K562 (cell line): ENCODE measurements around the gene LUZP1. TPM values are rescaled to one million over a fixed set of nuclear protein-coding genes. Genes with fewer than 3 reads are reported as not detected.

ENCODE experiments used
- ATAC-seq: fragments of 200-7000 bp; cut with Tn5 transposase; 3 replicates; pipeline ENCODE4 v1.9.1; 2020; ENCODE audit warnings: moderate library complexity
- BruUV-seq: library from RNA; stranded (reverse); fragments of 400-500 nt; replicated peaks from 2 replicates; lab custom pipeline; 2021; lab: Mats Ljungman, UMichigan
- CTCF ChIA-PET: fragments of 300-600 bp; formaldehyde crosslinking; extraction: SDS; loops from one replicate; lab custom pipeline; 2021; ENCODE audit warnings: low intra/inter-chr PET ratio; lab: Yijun Ruan, JAX
- POLR2A ChIA-PET: fragments of 300-600, 350-650 bp; sonication (Branson Sonifier 250); formaldehyde crosslinking; extraction: SDS; loops from one replicate; lab custom pipeline; 2021; ENCODE audit warnings: antibody characterized with exemption, inconsistent platforms; lab: Yijun Ruan, JAX
- DNase-seq, 4 experiments: peaks; one replicate each; pipeline versions ENCODE4 v3.0.0 to v3.0.0-alpha.2; 2011 to 2018; ENCODE audit warnings: low spot score in 3 of 4, mixed read lengths in 3 of 4; ENCODE audit errors: extremely low read depth in 1 of 4
- FAIRE-seq: peaks from 2 replicates; lab custom pipeline; 2011; peaks lifted over from hg19 to GRCh38; lab: Jason Lieb, UNC
- H2AFZ ChIP-seq: 2 replicates; pipeline ENCODE4 v1.6.0; 2011; ENCODE audit warnings: low read depth, low read length, control low read depth, inconsistent platforms
- H3K27ac ChIP-seq: fragments of 200-600 bp; 3 replicates; pipeline ENCODE4 v1.8.0; 2011; ENCODE audit warnings: low read depth, mild to moderate bottlenecking, control low read depth, inconsistent platforms, low read length, moderate library complexity, mixed read lengths; ENCODE audit errors: extremely low read depth
- H3K27me3 ChIP-seq, 2 experiments: fragments of 300-600 bp in 1 of 2; 2 replicates in 1 of 2; 3 replicates in 1 of 2; pipeline versions ENCODE4 v1.6.0 to v1.8.0; 2011; ENCODE audit warnings: inconsistent platforms in 2 of 2, low read length in 2 of 2, mild to moderate bottlenecking in 1 of 2, mixed read lengths in 1 of 2, moderate library complexity in 1 of 2; ENCODE audit not compliant: control insufficient read depth in 2 of 2, insufficient read depth in 2 of 2
- H3K36me3 ChIP-seq: fragments of 300-600 bp; 3 replicates; pipeline ENCODE4 v1.8.0; 2011; ENCODE audit warnings: mild to moderate bottlenecking, low read length, inconsistent platforms; ENCODE audit not compliant: control insufficient read depth, insufficient read depth
- H3K4me1 ChIP-seq, 2 experiments: fragments of 200-600 bp in 1 of 2; replicated peaks in 1 of 2; 2 replicates in 1 of 2; 3 replicates in 1 of 2; pipeline versions ENCODE4 v1.5.1 to v1.8.0; 2011; ENCODE audit warnings: inconsistent platforms in 2 of 2, low read length in 2 of 2, mild to moderate bottlenecking in 1 of 2, mixed read lengths in 1 of 2, moderate library complexity in 1 of 2; ENCODE audit not compliant: control insufficient read depth in 2 of 2, insufficient read depth in 2 of 2
- H3K4me2 ChIP-seq: 2 replicates; pipeline ENCODE4 v1.6.1; 2011; ENCODE audit warnings: low read length, control low read depth, inconsistent platforms, mixed read lengths; ENCODE audit not compliant: insufficient read depth
- H3K4me3 ChIP-seq: fragments of 200-600 bp; sonication (generic), shearing (Covaris generic); 2 replicates; pipeline ENCODE4 v1.5.1; 2016; ENCODE audit warnings: control low read depth, inconsistent platforms
- H3K79me2 ChIP-seq: fragments of 200-600 bp; 3 replicates; pipeline ENCODE4 v1.8.0; 2011; ENCODE audit warnings: low read length, inconsistent platforms; ENCODE audit not compliant: control insufficient read depth, insufficient read depth
- H3K9ac ChIP-seq, 2 experiments: 2 replicates each; pipeline versions ENCODE4 v1.6.0 to v1.6.1; 2011; ENCODE audit warnings: low read depth in 2 of 2, low read length in 2 of 2, control low read depth in 1 of 2, inconsistent platforms in 1 of 2, mild to moderate bottlenecking in 1 of 2, mixed read lengths in 1 of 2; ENCODE audit not compliant: insufficient read depth in 1 of 2
- H3K9me1 ChIP-seq: one replicate; pipeline ENCODE4 v1.6.0; 2011; ENCODE audit warnings: inconsistent platforms, mild to moderate bottlenecking, low read length, moderate library complexity; ENCODE audit not compliant: control insufficient read depth, insufficient read depth
- H3K9me3 ChIP-seq: replicated peaks from 2 replicates; pipeline ENCODE4 v1.5.1; 2011; ENCODE audit warnings: low read depth, low read length, inconsistent platforms; ENCODE audit not compliant: control insufficient read depth, insufficient read depth
- H4K20me1 ChIP-seq: replicated peaks from 2 replicates; pipeline ENCODE4 v1.6.1; 2011; ENCODE audit warnings: low read length, inconsistent platforms, mixed read lengths; ENCODE audit not compliant: control insufficient read depth, insufficient read depth
- ADNP ChIP-seq: fragments of 200-800 bp; sonication (Bioruptor generic); IDR thresholded peaks from 2 replicates; pipeline ENCODE4 v1.6.1; 2016; ENCODE audit warnings: missing genetic modification characterization, missing compliant biosample characterization
- EP300 ChIP-seq: IDR thresholded peaks from 2 replicates; pipeline ENCODE4 v1.6.1; 2012; ENCODE audit warnings: low read length, improper control_type of control experiment
- L3MBTL2 ChIP-seq: fragments of 450-650 bp; IDR thresholded peaks from 2 replicates; pipeline ENCODE4 v1.6.1; 2016; ENCODE audit warnings: mild to moderate bottlenecking, moderate library complexity
- WGBS: fragments of 100-300 bp; shearing (Covaris generic); methylation state at CpG from one replicate; pipeline ENCODE4 v1.1.6; 2016; ENCODE audit warnings: low coverage, mixed read lengths; ENCODE audit not compliant: insufficient coverage; ENCODE audit errors: missing lambda C conversion rate; 5-methylcytosine and 5-hydroxymethylcytosine counted together
- in situ Hi-C: fragments of 300-500 bp; cut with MboI; formaldehyde crosslinking; loops from 4 replicates; pipeline ENCODE4 v1.15.0; 2018; ENCODE audit warnings: inconsistent platforms, mixed read lengths
- intact Hi-C: fragments of 100-400 bp; cut with micrococcal nuclease; formaldehyde crosslinking; loops from 2 replicates; pipeline ENCODE4 v1.14.2; 2022
- polyA plus RNA-seq, 8 experiments: library from polyadenylated mRNA; depleted of rRNA in 4 of 8; stranded (reverse) in 5 of 8; unstranded in 3 of 8; fragments of >200 nt; fragmentation: Nextera tagmentation in 2 of 8; fragmentation: Illumina TruSeq in 1 of 8; extraction: Ambion mirVana in 2 of 8; extraction: Trizol in 1 of 8; gene quantifications; 2 replicates each; pipeline versions ENCODE4 v1.2.1 to v1.2.3, GENCODE V29; 2011 to 2014; ENCODE audit warnings: inconsistent platforms in 1 of 8, missing spikeins in 1 of 8
- total RNA-seq, 7 experiments: library from RNA; depleted of rRNA in 6 of 7; stranded (reverse); fragments of >200 nt in 6 of 7; fragmentation: Illumina TruSeq in 2 of 7; extraction: Trizol in 2 of 7; gene quantifications; 2 replicates each; pipeline versions ENCODE4 v1.2.1 to v1.2.3, GENCODE V29; 2011 to 2021; ENCODE audit warnings: low replicate concordance in 1 of 7
- TF ChIP-seq, protein P1 (sequence below), 2 experiments: fragments of 450-650 bp; IDR thresholded peaks; 2 replicates each; pipeline ENCODE4 v1.6.1; 2016; ENCODE audit warnings: mild to moderate bottlenecking in 2 of 2, borderline replicate concordance in 1 of 2, low read depth in 1 of 2, moderate library complexity in 1 of 2
- TF ChIP-seq, protein P2 (sequence below), 2 experiments: fragments of 200-800 bp in 1 of 2; sonication (Bioruptor generic) in 1 of 2; sonication (generic) in 1 of 2; formaldehyde crosslinking in 1 of 2; IDR thresholded peaks in 1 of 2; conservative IDR thresholded peaks in 1 of 2; 2 replicates each; pipeline versions ENCODE4 v1.5.0 to v1.6.1; 2016 to 2020; ENCODE audit warnings: missing compliant biosample characterization in 1 of 2, missing genetic modification characterization in 1 of 2, missing genetic modification reagents in 1 of 2
- TF ChIP-seq, protein P3 (sequence below): fragments of 250-450 bp; sonication (Bioruptor Pico); IDR thresholded peaks from 2 replicates; pipeline ENCODE4 v1.4.0; 2020

LUZP1 gene
- total and polyA plus RNA-seq, 9 of the 15 experiments (the other 6 are each of a cell fraction or from before 2014, with no cell fraction given) = 6.5 to 19.1 (median 12.4) TPM

DNA sequence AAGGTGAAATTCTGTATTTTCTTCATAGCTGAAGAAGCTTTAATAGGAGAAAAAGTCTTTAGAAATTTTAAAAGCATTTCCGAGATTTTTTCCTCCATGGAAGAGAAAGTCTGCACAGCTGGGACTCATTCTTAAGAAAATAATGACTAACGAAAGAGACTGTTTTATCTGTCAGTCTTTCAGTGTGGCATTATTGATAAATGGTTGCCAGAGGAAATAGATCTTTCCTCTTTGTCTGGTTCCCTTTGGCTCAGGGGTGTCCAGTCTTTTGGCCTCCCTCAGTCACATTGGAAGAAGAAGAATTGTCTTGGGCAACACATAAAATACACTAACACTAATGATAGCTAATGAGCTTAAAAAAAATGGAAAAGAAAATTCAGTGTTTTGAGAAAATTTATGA, 99.5 kb downstream of the LUZP1 start:
- CTCF ChIA-PET = no interaction called here
- in situ Hi-C loops (no loop called here), intact Hi-C loops (no loop called here)
- Histone ChIP-seq H3K4me1 (no peaks in the 10 kb centered on the region), H4K20me1 (no peaks in the 10 kb centered on the region), H3K79me2 (no peaks in the 10 kb centered on the region; the same call in 2 of the 3 replicates), H2AFZ (no peak overlapping the region), H3K4me3 (no peak overlapping the region), H3K9me1 (no peaks in the 10 kb centered on the region), H3K27ac (no peak overlapping the region), H3K9ac (no peak overlapping the region), H3K27me3 (no peaks in the 10 kb centered on the region), H3K36me3 (peaks cover 96% of the 10 kb centered on the region), H3K4me2 (no peak overlapping the region), H3K9me3 (no peaks in the 10 kb centered on the region)
- 74% methylated on average over 2 of the region's 2 CpGs for WGBS
- no peak for DNase-seq
- no peak for ATAC-seq
- no TSS peak for BruUV-seq
- POLR2A ChIA-PET = interaction anchor here (0.8 to 2.2 kb wide), 4 partner anchors 8 to 37 kb away, joined by 3 to 8 read pairs (median 6); no protein-coding TSS in a partner anchor
- FAIRE-seq = no peak
- TF ChIP-seq, protein P1, sequence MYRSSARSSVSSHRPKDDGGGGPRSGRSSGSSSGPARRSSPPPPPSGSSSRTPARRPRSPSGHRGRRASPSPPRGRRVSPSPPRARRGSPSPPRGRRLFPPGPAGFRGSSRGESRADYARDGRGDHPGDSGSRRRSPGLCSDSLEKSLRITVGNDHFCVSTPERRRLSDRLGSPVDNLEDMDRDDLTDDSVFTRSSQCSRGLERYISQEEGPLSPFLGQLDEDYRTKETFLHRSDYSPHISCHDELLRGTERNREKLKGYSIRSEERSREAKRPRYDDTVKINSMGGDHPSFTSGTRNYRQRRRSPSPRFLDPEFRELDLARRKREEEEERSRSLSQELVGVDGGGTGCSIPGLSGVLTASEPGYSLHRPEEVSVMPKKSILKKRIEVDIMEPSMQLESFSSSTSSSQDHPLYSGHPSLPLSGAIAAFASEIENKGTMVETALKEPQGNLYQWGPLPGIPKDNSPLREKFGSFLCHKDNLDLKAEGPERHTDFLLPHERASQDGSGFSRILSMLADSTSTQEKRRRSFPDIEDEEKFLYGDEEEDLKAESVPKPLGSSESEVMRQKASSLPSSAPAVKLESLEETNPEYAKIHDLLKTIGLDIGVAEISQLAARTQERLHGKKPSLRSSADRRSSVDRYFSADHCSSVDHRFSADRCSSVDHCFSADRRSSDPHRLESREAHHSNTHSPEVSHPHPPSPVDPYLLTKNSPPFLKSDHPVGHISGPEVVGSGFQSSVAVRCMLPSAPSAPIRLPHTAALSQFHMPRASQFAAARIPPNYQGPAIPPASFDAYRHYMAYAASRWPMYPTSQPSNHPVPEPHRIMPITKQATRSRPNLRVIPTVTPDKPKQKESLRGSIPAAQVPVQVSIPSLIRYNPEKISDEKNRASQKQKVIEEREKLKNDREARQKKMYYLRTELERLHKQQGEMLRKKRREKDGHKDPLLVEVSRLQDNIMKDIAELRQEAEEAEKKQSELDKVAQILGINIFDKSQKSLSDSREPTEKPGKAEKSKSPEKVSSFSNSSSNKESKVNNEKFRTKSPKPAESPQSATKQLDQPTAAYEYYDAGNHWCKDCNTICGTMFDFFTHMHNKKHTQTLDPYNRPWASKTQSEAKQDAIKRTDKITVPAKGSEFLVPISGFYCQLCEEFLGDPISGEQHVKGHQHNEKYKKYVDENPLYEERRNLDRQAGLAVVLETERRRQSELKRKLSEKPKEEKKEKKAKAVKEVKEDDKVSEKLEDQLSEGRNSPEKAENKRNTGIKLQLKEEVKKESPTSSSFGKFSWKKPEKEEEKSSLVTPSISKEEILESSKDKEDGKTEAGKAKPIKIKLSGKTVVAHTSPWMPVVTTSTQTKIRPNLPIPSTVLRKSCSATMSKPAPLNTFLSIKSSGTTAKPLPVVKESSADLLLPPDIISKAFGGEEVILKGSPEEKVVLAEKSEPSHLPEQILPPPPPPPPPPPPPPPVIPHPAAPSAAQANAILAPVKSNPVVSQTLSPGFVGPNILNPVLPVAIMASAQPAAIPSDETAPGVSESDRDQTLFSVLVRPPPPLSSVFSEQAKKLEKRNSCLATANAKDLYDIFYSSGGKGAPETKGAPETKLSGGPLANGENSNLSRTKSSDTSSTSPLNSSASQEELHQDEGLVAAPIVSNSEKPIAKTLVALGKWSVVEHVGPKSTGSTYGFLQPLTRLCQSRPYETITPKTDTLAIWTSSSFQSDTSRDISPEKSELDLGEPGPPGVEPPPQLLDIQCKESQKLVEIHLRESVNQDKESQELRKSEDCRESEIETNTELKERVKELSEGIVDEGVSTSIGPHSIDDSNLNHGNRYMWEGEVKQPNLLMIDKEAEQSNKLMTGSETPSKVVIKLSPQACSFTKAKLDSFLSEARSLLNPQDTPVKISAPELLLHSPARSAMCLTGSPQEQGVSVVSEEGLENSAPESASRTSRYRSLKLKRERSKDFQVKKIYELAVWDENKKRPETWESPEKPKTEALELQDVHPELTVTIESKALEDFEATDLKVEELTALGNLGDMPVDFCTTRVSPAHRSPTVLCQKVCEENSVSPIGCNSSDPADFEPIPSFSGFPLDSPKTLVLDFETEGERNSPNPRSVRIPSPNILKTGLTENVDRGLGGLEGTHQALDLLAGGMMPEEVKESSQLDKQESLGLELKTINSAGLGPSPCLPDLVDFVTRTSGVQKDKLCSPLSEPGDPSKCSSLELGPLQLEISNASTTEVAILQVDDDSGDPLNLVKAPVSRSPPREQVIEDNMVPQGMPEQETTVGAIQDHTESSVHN (IDR thresholded peaks at IDR 0.05; ENCODE audit: borderline replicate concordance in 1 of 2, low read depth in 1 of 2) = no peak
- no peak for TF ChIP-seq L3MBTL2
- TF ChIP-seq ADNP (tag) = no peak
- TF ChIP-seq EP300 = no peak
- TF ChIP-seq, protein P2, sequence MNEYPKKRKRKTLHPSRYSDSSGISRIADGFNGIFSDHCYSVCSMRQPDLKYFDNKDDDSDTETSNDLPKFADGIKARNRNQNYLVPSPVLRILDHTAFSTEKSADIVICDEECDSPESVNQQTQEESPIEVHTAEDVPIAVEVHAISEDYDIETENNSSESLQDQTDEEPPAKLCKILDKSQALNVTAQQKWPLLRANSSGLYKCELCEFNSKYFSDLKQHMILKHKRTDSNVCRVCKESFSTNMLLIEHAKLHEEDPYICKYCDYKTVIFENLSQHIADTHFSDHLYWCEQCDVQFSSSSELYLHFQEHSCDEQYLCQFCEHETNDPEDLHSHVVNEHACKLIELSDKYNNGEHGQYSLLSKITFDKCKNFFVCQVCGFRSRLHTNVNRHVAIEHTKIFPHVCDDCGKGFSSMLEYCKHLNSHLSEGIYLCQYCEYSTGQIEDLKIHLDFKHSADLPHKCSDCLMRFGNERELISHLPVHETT (CRISPR knock-in tag; conservative IDR thresholded peaks at IDR 0.05 in 1 of 2, IDR thresholded peaks at IDR 0.05 in 1 of 2) = no peak
- TF ChIP-seq, protein P3, sequence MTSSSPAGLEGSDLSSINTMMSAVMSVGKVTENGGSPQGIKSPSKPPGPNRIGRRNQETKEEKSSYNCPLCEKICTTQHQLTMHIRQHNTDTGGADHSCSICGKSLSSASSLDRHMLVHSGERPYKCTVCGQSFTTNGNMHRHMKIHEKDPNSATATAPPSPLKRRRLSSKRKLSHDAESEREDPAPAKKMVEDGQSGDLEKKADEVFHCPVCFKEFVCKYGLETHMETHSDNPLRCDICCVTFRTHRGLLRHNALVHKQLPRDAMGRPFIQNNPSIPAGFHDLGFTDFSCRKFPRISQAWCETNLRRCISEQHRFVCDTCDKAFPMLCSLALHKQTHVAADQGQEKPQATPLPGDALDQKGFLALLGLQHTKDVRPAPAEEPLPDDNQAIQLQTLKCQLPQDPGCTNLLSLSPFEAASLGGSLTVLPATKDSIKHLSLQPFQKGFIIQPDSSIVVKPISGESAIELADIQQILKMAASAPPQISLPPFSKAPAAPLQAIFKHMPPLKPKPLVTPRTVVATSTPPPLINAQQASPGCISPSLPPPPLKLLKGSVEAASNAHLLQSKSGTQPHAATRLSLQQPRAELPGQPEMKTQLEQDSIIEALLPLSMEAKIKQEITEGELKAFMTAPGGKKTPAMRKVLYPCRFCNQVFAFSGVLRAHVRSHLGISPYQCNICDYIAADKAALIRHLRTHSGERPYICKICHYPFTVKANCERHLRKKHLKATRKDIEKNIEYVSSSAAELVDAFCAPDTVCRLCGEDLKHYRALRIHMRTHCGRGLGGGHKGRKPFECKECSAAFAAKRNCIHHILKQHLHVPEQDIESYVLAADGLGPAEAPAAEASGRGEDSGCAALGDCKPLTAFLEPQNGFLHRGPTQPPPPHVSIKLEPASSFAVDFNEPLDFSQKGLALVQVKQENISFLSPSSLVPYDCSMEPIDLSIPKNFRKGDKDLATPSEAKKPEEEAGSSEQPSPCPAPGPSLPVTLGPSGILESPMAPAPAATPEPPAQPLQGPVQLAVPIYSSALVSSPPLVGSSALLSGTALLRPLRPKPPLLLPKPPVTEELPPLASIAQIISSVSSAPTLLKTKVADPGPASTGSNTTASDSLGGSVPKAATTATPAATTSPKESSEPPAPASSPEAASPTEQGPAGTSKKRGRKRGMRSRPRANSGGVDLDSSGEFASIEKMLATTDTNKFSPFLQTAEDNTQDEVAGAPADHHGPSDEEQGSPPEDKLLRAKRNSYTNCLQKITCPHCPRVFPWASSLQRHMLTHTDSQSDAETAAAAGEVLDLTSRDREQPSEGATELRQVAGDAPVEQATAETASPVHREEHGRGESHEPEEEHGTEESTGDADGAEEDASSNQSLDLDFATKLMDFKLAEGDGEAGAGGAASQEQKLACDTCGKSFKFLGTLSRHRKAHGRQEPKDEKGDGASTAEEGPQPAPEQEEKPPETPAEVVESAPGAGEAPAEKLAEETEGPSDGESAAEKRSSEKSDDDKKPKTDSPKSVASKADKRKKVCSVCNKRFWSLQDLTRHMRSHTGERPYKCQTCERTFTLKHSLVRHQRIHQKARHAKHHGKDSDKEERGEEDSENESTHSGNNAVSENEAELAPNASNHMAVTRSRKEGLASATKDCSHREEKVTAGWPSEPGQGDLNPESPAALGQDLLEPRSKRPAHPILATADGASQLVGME (CRISPR knock-in tag) = no peak
